ENCODE measurements around the gene RUBCN.
A peak's percentile ranks its signal among the peaks of the same experiment; 100 is the strongest.

The RUBCN gene

DNA sequence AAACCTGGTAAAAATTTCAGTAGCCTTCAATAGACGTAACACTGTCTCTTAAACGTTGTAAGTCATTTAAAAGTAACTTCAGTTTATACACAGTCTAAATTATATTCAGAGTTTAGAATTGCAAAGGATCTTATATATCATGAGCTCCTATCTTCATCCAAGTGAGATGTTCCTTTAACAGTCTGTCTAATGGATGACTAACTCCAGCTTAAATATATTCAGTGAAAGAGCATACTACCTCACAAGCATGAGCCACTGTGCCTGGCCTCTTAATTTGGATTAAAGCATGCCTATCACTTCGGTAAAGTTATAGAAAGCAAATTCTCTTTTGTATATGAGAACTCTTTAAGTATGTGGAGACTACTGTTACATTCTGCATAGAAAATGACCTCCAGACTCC, 20.0 kb upstream of the RUBCN start:
- DNase-seq (ENCODE audit: low read depth in 2 of 2) = no peak
- TF ChIP-seq, protein P1, sequence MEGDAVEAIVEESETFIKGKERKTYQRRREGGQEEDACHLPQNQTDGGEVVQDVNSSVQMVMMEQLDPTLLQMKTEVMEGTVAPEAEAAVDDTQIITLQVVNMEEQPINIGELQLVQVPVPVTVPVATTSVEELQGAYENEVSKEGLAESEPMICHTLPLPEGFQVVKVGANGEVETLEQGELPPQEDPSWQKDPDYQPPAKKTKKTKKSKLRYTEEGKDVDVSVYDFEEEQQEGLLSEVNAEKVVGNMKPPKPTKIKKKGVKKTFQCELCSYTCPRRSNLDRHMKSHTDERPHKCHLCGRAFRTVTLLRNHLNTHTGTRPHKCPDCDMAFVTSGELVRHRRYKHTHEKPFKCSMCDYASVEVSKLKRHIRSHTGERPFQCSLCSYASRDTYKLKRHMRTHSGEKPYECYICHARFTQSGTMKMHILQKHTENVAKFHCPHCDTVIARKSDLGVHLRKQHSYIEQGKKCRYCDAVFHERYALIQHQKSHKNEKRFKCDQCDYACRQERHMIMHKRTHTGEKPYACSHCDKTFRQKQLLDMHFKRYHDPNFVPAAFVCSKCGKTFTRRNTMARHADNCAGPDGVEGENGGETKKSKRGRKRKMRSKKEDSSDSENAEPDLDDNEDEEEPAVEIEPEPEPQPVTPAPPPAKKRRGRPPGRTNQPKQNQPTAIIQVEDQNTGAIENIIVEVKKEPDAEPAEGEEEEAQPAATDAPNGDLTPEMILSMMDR (IDR thresholded peaks at IDR 0.05; ENCODE audit: low read depth, low read length) = no peak
- H3K4me3 ChIP-seq (replicated peaks in 1 of 2; ENCODE audit: low read depth in 2 of 2, low read length in 2 of 2) = no peak overlapping the region

DNA sequence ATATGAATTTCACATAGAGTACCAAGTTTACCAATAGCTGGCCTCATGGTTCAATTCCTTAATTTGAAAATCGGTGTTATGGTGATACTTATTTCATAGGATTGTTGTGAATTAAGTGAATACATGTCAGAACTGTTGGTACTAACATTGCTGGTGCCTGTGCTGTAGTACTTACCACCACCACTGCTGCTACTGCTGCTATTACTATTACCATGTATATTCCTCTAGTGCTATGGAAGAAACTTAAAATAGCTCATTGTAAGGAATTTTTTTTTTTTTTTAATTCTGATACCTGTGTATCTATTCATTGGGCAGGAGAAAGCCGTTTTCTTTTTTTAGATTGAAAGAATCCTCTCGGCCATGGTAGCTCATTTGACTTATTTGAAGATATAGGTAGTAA, 16.6 kb upstream of the RUBCN start:
- TF ChIP-seq, protein P1 (IDR thresholded peaks at IDR 0.05; ENCODE audit: low read depth, low read length) = no peak
- H3K4me3 ChIP-seq (replicated peaks in 1 of 2; ENCODE audit: low read depth in 2 of 2, low read length in 2 of 2) = no peak overlapping the region
- no peak for DNase-seq (ENCODE audit: low read depth in 2 of 2)

DNA sequence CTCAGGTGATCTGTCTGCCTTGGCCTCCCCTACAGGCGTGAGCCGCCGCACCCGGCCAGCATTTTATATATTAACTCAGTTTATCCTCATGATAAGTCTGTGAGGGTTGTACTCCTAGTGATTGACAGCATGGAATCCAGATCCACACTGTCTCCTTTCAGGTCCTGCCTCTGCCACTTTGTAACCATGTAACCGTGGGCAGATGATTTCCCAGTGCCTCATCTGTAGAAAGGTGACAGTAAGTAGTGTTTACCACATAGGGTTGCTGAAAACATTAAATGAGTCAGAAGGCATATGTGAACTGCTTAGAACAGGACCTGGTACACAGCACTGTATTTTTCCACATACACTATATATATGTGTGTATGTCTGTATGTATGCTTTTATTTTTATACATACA, 15.4 kb upstream of the RUBCN start:
- H3K4me3 ChIP-seq (replicated peaks in 1 of 2; ENCODE audit: low read depth in 2 of 2, low read length in 2 of 2) = no peak overlapping the region
- DNase-seq (ENCODE audit: low read depth in 2 of 2) = no peak

DNA sequence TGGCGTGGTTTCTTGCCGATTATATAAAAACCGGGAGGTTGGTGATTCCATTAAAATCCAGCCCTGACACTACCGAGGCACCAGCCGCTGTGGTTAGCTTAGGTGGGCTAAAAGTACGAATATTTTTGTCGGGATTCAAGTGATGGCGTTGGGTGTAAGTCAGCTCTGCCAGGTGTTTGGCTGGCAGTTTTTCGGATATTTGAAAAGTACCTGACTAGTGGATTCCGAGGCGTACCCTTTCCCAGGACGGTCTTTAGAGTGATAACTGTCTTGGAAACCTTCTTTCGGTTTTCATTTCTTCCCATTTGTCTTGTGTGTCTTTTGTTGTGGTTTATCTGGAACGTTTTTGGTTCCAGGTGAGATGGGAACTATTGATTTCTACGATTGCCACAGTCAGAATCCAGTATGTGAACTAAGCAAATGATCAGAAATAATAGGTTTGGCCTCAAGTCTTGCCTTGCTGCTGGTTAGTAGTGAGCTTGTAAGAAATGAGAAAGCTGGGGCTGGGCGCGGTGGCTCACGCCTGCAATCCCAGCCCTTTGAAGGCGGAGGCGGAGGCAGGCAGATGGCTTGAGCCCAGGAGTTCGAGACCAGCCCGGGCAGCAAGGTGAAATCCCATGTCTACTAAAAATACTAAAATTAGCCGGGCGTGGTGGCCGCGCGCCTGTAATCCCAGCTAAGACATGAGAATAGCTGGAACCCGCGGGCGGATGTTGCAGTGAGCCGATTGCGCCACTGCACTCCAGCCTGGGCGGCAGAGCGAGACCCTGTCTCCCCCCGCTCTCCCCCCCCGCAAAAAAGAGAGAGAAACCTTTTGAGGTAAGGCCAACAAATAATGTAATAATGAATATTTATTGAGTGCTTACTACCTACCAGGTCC, 14.4 kb upstream of the RUBCN start:
- peak overlapping the region; percentile 79 to 84 for H3K4me3 ChIP-seq (replicated peaks in 1 of 2; ENCODE audit: low read depth in 2 of 2, low read length in 2 of 2)
- DNase-seq (ENCODE audit: low read depth in 2 of 2) = peak; percentile 49 to 60
- TF ChIP-seq, protein P1 (IDR thresholded peaks at IDR 0.05; ENCODE audit: low read depth, low read length) = no peak

More for the DNA sequence above, 15.4 kb upstream of the RUBCN start:
- TF ChIP-seq, protein P1 (IDR thresholded peaks at IDR 0.05; ENCODE audit: low read depth, low read length) = no peak

DNA sequence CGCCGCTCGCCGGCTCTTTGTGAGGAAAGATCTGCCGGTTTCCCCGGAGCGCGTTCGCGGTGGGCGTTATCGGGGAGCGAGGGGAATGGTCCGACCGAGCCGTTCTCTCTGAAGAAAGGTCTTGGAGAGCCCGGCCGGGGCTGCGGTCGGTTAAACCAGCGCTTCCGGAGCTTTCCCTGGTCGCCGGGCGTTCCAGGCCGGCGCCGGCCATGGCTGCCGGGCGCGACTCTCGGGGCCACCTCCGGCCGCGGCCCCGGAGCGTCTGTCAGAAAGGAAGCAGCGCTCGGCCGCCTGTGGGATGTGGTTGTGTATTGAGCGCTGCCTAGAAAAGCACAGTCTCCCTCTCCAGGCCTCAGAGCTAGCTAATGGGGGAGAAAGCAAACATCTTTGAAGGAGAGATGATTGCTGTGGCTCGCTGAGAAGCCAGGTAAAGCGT, 13.7 kb upstream of the RUBCN start:
- peak overlapping the region; percentile 79 to 84 for H3K4me3 ChIP-seq (replicated peaks in 1 of 2; ENCODE audit: low read depth in 2 of 2, low read length in 2 of 2)
- TF ChIP-seq, protein P1 (IDR thresholded peaks at IDR 0.05; ENCODE audit: low read depth, low read length) = peak; percentile 19
- DNase-seq (ENCODE audit: low read depth in 2 of 2) = peak; percentile 73 to 75

DNA sequence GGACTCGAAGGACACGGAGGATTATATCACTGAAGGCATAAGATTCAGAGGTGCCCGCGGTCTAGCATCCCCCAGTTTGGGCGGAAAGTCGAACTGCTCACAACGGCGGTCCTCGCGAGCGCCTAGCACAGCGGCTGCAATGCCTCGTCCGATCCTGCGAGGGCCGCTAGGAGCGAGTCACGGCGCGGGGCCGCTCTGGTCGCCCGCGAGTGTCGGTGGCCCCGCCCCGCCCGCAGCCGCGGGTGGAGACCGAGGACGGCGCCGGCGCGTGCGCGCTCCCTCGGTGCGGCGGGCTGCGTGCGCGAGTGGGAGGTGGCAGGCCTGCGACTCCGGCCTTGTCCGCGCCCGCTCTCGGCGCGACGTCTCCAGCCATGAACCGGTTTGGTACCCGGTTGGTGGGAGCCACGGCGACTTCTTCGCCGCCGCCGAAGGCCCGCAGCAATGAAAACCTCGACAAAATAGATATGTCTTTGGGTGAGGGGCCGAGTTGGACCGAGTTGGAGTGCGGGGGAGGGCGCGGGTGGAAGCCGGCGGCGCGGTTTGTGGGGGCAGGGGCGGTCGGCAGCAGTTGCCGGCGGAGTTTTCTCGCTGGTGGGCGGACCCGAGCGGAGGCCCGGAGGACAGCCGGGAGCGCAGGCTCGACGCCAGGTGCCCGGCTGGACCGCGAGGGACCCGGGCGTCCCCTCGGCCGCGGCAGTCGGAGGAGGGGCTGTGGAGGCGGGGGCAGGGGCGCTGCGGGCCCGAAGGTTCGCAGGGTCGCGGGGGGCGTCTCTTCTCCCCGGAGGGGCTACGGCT, 13.1 kb upstream of the RUBCN start, which contains the start of gene FYTTD1:
FYTTD1 (plus strand) TSS at position 283 of the 795 bp plus-strand sequence; CDS start at position 372, 89 bp downstream.
- peak; percentile 79 to 90 for DNase-seq (ENCODE audit: low read depth in 2 of 2)
- TF ChIP-seq, protein P1 (IDR thresholded peaks at IDR 0.05; ENCODE audit: low read depth, low read length) = peak; percentile 34

More for the DNA sequence above, 13.1 kb upstream of the RUBCN start, which contains the start of gene FYTTD1:
- peak within 1 kb of the TSS; percentile 79 to 84 for H3K4me3 ChIP-seq (replicated peaks in 1 of 2; ENCODE audit: low read depth in 2 of 2, low read length in 2 of 2)

Data from cardiac fibroblast (primary cell).